K562 (cell line): ENCODE results near the gene EPHX1. TPM values are rescaled to one million over a fixed set of nuclear protein-coding genes. Genes with fewer than 3 reads are reported as not detected.

Experiments used
- BDP1 ChIP-seq: IDR thresholded peaks from 3 replicates; pipeline ENCODE4 v1.6.1; 2011; ENCODE audit not compliant: insufficient read length, insufficient read depth
- BRD9 ChIP-seq: fragments of 450-650 bp; IDR thresholded peaks from 2 replicates; pipeline ENCODE4 v1.6.1; 2018; ENCODE audit warnings: low read depth; ENCODE audit not compliant: partially characterized antibody
- CBX8 ChIP-seq: fragments of 200-600 bp; sonication (generic); IDR thresholded peaks from 2 replicates; pipeline ENCODE4 v1.6.1; 2012; ENCODE audit warnings: borderline replicate concordance, mixed run types, low read depth, mild to moderate bottlenecking, moderate library complexity, mixed read lengths, low read length, control low read depth, inconsistent platforms; ENCODE audit not compliant: poor library complexity, severe bottlenecking; ENCODE audit errors: extremely low read depth
- E2F3 ChIP-seq: fragments of 250-450 bp; sonication (Bioruptor Pico); IDR thresholded peaks from 2 replicates; pipeline ENCODE4 v1.4.0; 2020; ENCODE audit warnings: mild to moderate bottlenecking
- ETS2 ChIP-seq: IDR thresholded peaks from 2 replicates; pipeline ENCODE4 v1.6.1; 2016; ENCODE audit warnings: borderline replicate concordance, missing genetic modification characterization, mild to moderate bottlenecking, moderate library complexity, missing compliant biosample characterization; ENCODE audit not compliant: poor library complexity, severe bottlenecking
- HMGN3 ChIP-seq: IDR thresholded peaks from 2 replicates; pipeline ENCODE4 v1.6.1; 2011; ENCODE audit warnings: borderline replicate concordance, low read depth, mild to moderate bottlenecking, mixed read lengths, low read length; ENCODE audit not compliant: insufficient read length; ENCODE audit errors: extremely low read depth
- HOXB6 ChIP-seq: fragments of 250-450 bp; sonication (Bioruptor Pico); IDR thresholded peaks from 2 replicates; pipeline ENCODE4 v1.5.1; 2022; ENCODE audit warnings: mild to moderate bottlenecking, borderline replicate concordance
- MCM7 ChIP-seq, 2 experiments: fragments of 450-650 bp; IDR thresholded peaks; 2 replicates each; pipeline ENCODE4 v1.6.1; 2016 to 2018
- NELFE ChIP-seq: IDR thresholded peaks from 2 replicates; pipeline ENCODE4 v1.6.1; 2011; ENCODE audit warnings: mild to moderate bottlenecking; ENCODE audit not compliant: insufficient read depth, insufficient read length
- NRF1 ChIP-seq, 2 experiments: fragments of 450-650 bp; IDR thresholded peaks in 1 of 2; conservative IDR thresholded peaks in 1 of 2; 2 replicates each; pipeline ENCODE4 v1.6.1; 2014; ENCODE audit warnings: mild to moderate bottlenecking in 2 of 2
- PHB ChIP-seq: fragments of 250-450 bp; sonication (Bioruptor Pico); IDR thresholded peaks from 2 replicates; pipeline ENCODE4 v1.5.0; 2021
- PURB ChIP-seq: sonication (generic); formaldehyde crosslinking; IDR thresholded peaks from 2 replicates; pipeline ENCODE4 v1.9.0; 2021; ENCODE audit warnings: low read depth, mild to moderate bottlenecking, missing genetic modification reagents
- RBM17 ChIP-seq: fragments of 200-400 bp; formaldehyde crosslinking; IDR thresholded peaks from 2 replicates; pipeline ENCODE4 v1.6.1; 2017; ENCODE audit warnings: low read depth, mild to moderate bottlenecking, low read length, borderline replicate concordance
- SAFB ChIP-seq: fragments of 200-400 bp; formaldehyde crosslinking; IDR thresholded peaks from 2 replicates; pipeline ENCODE4 v1.6.1; 2017; ENCODE audit warnings: low read depth, low read length, borderline replicate concordance
- TCF7 ChIP-seq: sonication (generic); IDR thresholded peaks from 2 replicates; pipeline ENCODE4 v1.6.1; 2016; ENCODE audit warnings: antibody characterized with exemption, borderline replicate concordance
- ZNF217 ChIP-seq: sonication (generic); formaldehyde crosslinking; IDR thresholded peaks from 2 replicates; pipeline ENCODE4 v1.8.0; 2022; ENCODE audit warnings: mild to moderate bottlenecking, missing genetic modification reagents
- polyA plus RNA-seq, 8 experiments: library from polyadenylated mRNA; depleted of rRNA in 4 of 8; stranded (reverse) in 5 of 8; unstranded in 3 of 8; fragments of >200 nt; fragmentation: Nextera tagmentation in 2 of 8; fragmentation: Illumina TruSeq in 1 of 8; extraction: Ambion mirVana in 2 of 8; extraction: Trizol in 1 of 8; gene quantifications; 2 replicates each; pipeline versions ENCODE4 v1.2.1 to v1.2.3, GENCODE V29; 2011 to 2014; ENCODE audit warnings: inconsistent platforms in 1 of 8, missing spikeins in 1 of 8
- total RNA-seq, 7 experiments: library from RNA; depleted of rRNA in 6 of 7; stranded (reverse); fragments of >200 nt in 6 of 7; fragmentation: Illumina TruSeq in 2 of 7; extraction: Trizol in 2 of 7; gene quantifications; 2 replicates each; pipeline versions ENCODE4 v1.2.1 to v1.2.3, GENCODE V29; 2011 to 2021; ENCODE audit warnings: low replicate concordance in 1 of 7
- TF ChIP-seq, protein P1 (sequence below): sonication (generic); formaldehyde crosslinking; IDR thresholded peaks from 2 replicates; pipeline ENCODE4 v1.8.0; 2022; ENCODE audit warnings: mild to moderate bottlenecking, missing genetic modification reagents
- TF ChIP-seq, protein P2 (sequence below): fragments of 450-650 bp; formaldehyde crosslinking; IDR thresholded peaks from 2 replicates; pipeline ENCODE4 v1.4.0; 2022; ENCODE audit warnings: missing genetic modification characterization
- TF ChIP-seq, protein P3 (sequence below): fragments of 250-450 bp; sonication (Bioruptor Pico); IDR thresholded peaks from 2 replicates; pipeline ENCODE4 v1.9.0; 2021; ENCODE audit warnings: mild to moderate bottlenecking
- TF ChIP-seq, protein P4 (sequence below): sonication (generic); formaldehyde crosslinking; IDR thresholded peaks from 2 replicates; pipeline ENCODE4 v1.5.0; 2020; ENCODE audit warnings: missing genetic modification reagents
- TF ChIP-seq, protein P5 (sequence below): fragments of 450-650 bp; IDR thresholded peaks from 2 replicates; pipeline ENCODE4 v1.6.1; 2016; ENCODE audit warnings: low read depth, mild to moderate bottlenecking, moderate library complexity
- TF ChIP-seq, protein P6 (sequence below): fragments of 250-450 bp; sonication (Bioruptor Pico); IDR thresholded peaks from 2 replicates; pipeline ENCODE4 v1.8.0; 2021; ENCODE audit warnings: borderline replicate concordance, mild to moderate bottlenecking, moderate library complexity; ENCODE audit not compliant: poor library complexity, severe bottlenecking

The EPHX1 gene
- total and polyA plus RNA-seq, 9 of the 15 experiments (the other 6 are each of a cell fraction or from before 2014, with no cell fraction given), result 0.21 to 27.0 (median 6.7) TPM

DNA sequence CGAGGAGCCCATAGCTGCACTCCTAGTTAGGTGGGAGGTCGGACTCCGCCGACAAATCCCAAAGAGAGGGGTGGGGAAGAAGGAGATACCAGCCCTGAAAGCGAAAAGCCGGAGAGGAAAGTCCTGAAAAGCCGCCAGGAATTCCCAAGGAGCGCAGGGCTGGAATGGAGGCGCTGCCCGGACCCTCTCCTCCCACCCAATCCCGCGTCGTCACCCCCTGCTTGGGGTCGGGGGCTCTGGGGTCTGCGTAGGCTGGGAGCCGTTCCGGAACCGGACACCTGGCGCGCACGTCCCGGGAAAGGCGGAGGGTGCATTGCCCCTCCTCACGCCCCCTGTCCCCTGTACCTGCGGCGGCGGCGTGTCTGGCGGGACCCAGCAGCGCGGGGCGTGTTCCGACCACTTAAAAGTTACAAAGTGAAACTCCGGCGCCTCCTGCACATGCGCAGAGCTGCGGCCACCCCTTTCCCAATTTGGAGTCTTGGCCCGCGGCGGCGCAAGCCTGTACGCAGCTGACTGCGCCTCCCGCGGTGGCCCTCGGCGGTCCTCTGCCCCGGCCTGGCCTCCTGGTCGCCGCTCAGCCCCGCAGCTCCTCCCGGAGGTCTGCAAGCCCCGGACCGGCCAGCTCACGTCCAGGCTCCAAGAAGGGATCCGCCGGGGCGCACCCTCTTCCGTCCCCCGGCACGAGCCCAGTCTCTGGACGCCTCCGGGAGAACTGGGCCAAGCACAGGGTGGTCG, 72.2 kb downstream of the EPHX1 start, which contains the start of gene TMEM63A (continued):
- TF ChIP-seq HOXB6 (CRISPR knock-in tag) (no peak), E2F3 (CRISPR knock-in tag) (0 out of 2 replicates have a peak, but pooled peaks have one; percentile 2), TCF7 (no peak), NRF1 (conservative IDR thresholded peaks at IDR 0.05 in 1 of 2, IDR thresholded peaks at IDR 0.05 in 1 of 2) (peak; percentile 99), PURB (CRISPR knock-in tag) (no peak), HMGN3 (peak; percentile 95), NELFE (no peak), PHB (CRISPR knock-in tag) (no peak), CBX8 (no peak), BDP1 (no peak), BRD9 (peak; percentile 13), ZNF217 (no peak), RBM17 (no peak), MCM7 (IDR thresholded peaks at IDR 0.05) (no peak), ETS2 (tag) (no peak), SAFB (peak; percentile 47; the same call in 1 of the 2 replicates)
- TF ChIP-seq, protein P1, sequence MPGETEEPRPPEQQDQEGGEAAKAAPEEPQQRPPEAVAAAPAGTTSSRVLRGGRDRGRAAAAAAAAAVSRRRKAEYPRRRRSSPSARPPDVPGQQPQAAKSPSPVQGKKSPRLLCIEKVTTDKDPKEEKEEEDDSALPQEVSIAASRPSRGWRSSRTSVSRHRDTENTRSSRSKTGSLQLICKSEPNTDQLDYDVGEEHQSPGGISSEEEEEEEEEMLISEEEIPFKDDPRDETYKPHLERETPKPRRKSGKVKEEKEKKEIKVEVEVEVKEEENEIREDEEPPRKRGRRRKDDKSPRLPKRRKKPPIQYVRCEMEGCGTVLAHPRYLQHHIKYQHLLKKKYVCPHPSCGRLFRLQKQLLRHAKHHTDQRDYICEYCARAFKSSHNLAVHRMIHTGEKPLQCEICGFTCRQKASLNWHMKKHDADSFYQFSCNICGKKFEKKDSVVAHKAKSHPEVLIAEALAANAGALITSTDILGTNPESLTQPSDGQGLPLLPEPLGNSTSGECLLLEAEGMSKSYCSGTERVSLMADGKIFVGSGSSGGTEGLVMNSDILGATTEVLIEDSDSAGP, result no peak; the same call in 1 of the 2 replicates
- TF ChIP-seq, protein P2, sequence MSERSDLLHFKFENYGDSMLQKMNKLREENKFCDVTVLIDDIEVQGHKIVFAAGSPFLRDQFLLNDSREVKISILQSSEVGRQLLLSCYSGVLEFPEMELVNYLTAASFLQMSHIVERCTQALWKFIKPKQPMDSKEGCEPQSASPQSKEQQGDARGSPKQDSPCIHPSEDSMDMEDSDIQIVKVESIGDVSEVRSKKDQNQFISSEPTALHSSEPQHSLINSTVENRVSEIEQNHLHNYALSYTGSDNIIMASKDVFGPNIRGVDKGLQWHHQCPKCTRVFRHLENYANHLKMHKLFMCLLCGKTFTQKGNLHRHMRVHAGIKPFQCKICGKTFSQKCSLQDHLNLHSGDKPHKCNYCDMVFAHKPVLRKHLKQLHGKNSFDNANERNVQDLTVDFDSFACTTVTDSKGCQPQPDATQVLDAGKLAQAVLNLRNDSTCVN (CRISPR knock-in tag), result no peak
- TF ChIP-seq, protein P3, sequence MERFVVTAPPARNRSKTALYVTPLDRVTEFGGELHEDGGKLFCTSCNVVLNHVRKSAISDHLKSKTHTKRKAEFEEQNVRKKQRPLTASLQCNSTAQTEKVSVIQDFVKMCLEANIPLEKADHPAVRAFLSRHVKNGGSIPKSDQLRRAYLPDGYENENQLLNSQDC (CRISPR knock-in tag), result no peak
- TF ChIP-seq, protein P4, sequence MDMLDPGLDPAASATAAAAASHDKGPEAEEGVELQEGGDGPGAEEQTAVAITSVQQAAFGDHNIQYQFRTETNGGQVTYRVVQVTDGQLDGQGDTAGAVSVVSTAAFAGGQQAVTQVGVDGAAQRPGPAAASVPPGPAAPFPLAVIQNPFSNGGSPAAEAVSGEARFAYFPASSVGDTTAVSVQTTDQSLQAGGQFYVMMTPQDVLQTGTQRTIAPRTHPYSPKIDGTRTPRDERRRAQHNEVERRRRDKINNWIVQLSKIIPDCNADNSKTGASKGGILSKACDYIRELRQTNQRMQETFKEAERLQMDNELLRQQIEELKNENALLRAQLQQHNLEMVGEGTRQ (CRISPR knock-in tag), result 0 out of 2 replicates have a peak, but pooled peaks have one; percentile 2
- TF ChIP-seq, protein P5, sequence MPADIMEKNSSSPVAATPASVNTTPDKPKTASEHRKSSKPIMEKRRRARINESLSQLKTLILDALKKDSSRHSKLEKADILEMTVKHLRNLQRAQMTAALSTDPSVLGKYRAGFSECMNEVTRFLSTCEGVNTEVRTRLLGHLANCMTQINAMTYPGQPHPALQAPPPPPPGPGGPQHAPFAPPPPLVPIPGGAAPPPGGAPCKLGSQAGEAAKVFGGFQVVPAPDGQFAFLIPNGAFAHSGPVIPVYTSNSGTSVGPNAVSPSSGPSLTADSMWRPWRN, result no peak
- TF ChIP-seq, protein P6, sequence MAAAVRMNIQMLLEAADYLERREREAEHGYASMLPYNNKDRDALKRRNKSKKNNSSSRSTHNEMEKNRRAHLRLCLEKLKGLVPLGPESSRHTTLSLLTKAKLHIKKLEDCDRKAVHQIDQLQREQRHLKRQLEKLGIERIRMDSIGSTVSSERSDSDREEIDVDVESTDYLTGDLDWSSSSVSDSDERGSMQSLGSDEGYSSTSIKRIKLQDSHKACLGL, result no peak
